MCF 10A (cell line): ENCODE measurements around the gene ZSWIM8. TPM values are rescaled to one million over a fixed set of nuclear protein-coding genes. Genes with fewer than 3 reads are reported as not detected.

Experiments used
- BruUV-seq: library from RNA; stranded (reverse); fragments of 400-500 nt; replicated peaks from 2 replicates; lab custom pipeline; 2021; lab: Mats Ljungman, UMichigan
- CTCF ChIA-PET: fragments of 300-600 bp; sonication (Branson Sonifier 250); formaldehyde crosslinking; extraction: SDS; loops from one replicate; lab custom pipeline; 2021; ENCODE audit warnings: antibody characterized with exemption, inconsistent platforms; lab: Yijun Ruan, JAX
- POLR2A ChIA-PET: fragments of 300-600, 350-650 bp; sonication (Branson Sonifier 250); formaldehyde crosslinking; extraction: SDS; loops from one replicate; lab custom pipeline; 2020; ENCODE audit warnings: antibody characterized with exemption, inconsistent platforms; lab: Yijun Ruan, JAX
- DNase-seq: peaks from one replicate; pipeline ENCODE4 v3.0.0-alpha.2; 2018; ENCODE audit not compliant: unreplicated experiment
- H3K27ac Mint-ChIP-seq: one replicate; pipeline ENCODE4 v1.8.0; 2022; ENCODE audit warnings: mild to moderate bottlenecking, low read depth, mixed read lengths; ENCODE audit not compliant: unreplicated experiment
- H3K27me3 Mint-ChIP-seq: one replicate; pipeline ENCODE4 v1.8.0; 2022; ENCODE audit warnings: mixed read lengths; ENCODE audit not compliant: insufficient read depth, unreplicated experiment
- H3K36me3 Mint-ChIP-seq: one replicate; pipeline ENCODE4 v1.8.0; 2022; ENCODE audit warnings: mild to moderate bottlenecking, moderate library complexity, mixed read lengths; ENCODE audit not compliant: insufficient read depth, unreplicated experiment
- H3K4me1 Mint-ChIP-seq: one replicate; pipeline ENCODE4 v1.8.0; 2022; ENCODE audit warnings: mixed read lengths; ENCODE audit not compliant: insufficient read depth, unreplicated experiment
- H3K4me3 Mint-ChIP-seq: one replicate; pipeline ENCODE4 v1.8.0; 2022; ENCODE audit warnings: mild to moderate bottlenecking, moderate library complexity, mixed read lengths; ENCODE audit not compliant: unreplicated experiment
- H3K9me3 Mint-ChIP-seq: one replicate; pipeline ENCODE4 v1.8.0; 2022; ENCODE audit warnings: mixed read lengths; ENCODE audit not compliant: unreplicated experiment
- CTCF ChIP-seq: fragments of 200-600 bp; IDR thresholded peaks from one replicate; pipeline ENCODE4 v1.8.0; 2022; ENCODE audit warnings: antibody characterized with exemption, mild to moderate bottlenecking; ENCODE audit not compliant: unreplicated experiment
- intact Hi-C: fragments of 100-400 bp; cut with micrococcal nuclease; formaldehyde crosslinking; loops from 2 replicates; pipeline ENCODE4 v1.14.1; 2022
- total RNA-seq: library from RNA; stranded (reverse); gene quantifications from 2 replicates; pipeline ENCODE4 v1.2.3, GENCODE V29; 2022

Gene ZSWIM8
- total RNA-seq, 1 experiment from 2014 or later: 84.2 TPM

GRCh38 chr10:73765066-73765465, 20.3 kb upstream of the ZSWIM8 start:
- no TSS peak for BruUV-seq
- ChIA-PET POLR2A (no interaction called here), CTCF (interaction anchor here (0.6 to 1.2 kb wide), 3 partner anchors 9 to 21 kb away, joined by 3 to 5 read pairs (median 3); no protein-coding TSS in a partner anchor)
- Mint-ChIP-seq H3K36me3 (peaks cover 81% of the 10 kb centered on the region), H3K9me3 (no peaks in the 10 kb centered on the region), H3K4me3 (no peak overlapping the region), H3K4me1 (peaks cover 23% of the 10 kb centered on the region), H3K27me3 (no peaks in the 10 kb centered on the region), H3K27ac (no peak overlapping the region)
- DNase-seq: no peak
- intact Hi-C loops: no loop called here
- no peak for TF ChIP-seq CTCF

GRCh38 chr10:73768881-73769280, 16.5 kb upstream of the ZSWIM8 start:
- H3K36me3 Mint-ChIP-seq: peaks cover 71% of the 10 kb centered on the region
- CTCF ChIA-PET: interaction anchor here (1.6 kb wide), 1 partner anchor 9 kb away, joined by 4 read pairs; no protein-coding TSS in a partner anchor
- TF ChIP-seq CTCF: no peak
- intact Hi-C loops: no loop called here
- H3K9me3 Mint-ChIP-seq: no peaks in the 10 kb centered on the region
- DNase-seq: no peak
- POLR2A ChIA-PET: interaction anchor here (3.0 kb wide), 1 partner anchor 25 kb away, joined by 11 read pairs; the partner anchor contains the start of gene SEC24C
- H3K4me1 Mint-ChIP-seq: peaks cover 14% of the 10 kb centered on the region
- no TSS peak for BruUV-seq
- H3K4me3 Mint-ChIP-seq: no peak overlapping the region
- H3K27me3 Mint-ChIP-seq: no peaks in the 10 kb centered on the region
- no peak overlapping the region for H3K27ac Mint-ChIP-seq

- DNase-seq: no peak
- Mint-ChIP-seq H3K36me3 (peaks cover 68% of the 10 kb centered on the region), H3K4me1 (peaks cover 20% of the 10 kb centered on the region), H3K27me3 (no peaks in the 10 kb centered on the region), H3K4me3 (no peak overlapping the region), H3K9me3 (no peaks in the 10 kb centered on the region), H3K27ac (no peak overlapping the region)
- BruUV-seq: no TSS peak
- POLR2A ChIA-PET: interaction anchor here (6.0 kb wide), 1 partner anchor 26 kb away, joined by 94 read pairs; the partner anchor contains the start of gene SEC24C
- TF ChIP-seq CTCF: no peak
- intact Hi-C loops: no loop called here
- CTCF ChIA-PET: interaction anchor here (1.6 kb wide), 1 partner anchor 9 kb away, joined by 4 read pairs; no protein-coding TSS in a partner anchor
Observed at GRCh38 chr10:73769396-73769795, 16.0 kb upstream of the ZSWIM8 start.

- no peak for TF ChIP-seq CTCF
- TSS peak; percentile 41 for BruUV-seq
Observed at GRCh38 chr10:73771722-73772280, 13.6 kb upstream of the ZSWIM8 start.

More at GRCh38 chr10:73771722-73772280, 13.6 kb upstream of the ZSWIM8 start:
- DNase-seq: no peak
- Mint-ChIP-seq H3K27ac (peak overlapping the region; percentile 79), H3K36me3 (peaks cover 75% of the 10 kb centered on the region), H3K4me1 (peaks cover 31% of the 10 kb centered on the region), H3K9me3 (no peaks in the 10 kb centered on the region), H3K4me3 (peak overlapping the region; percentile 92), H3K27me3 (no peaks in the 10 kb centered on the region)
- POLR2A ChIA-PET: interaction anchor here (0.6 to 6.7 kb wide), 12 partner anchors 9 to 520 kb away, joined by 4 to 202 read pairs (median 10); partner anchors contain the start of genes CHCHD1, SEC24C and ZSWIM8
- intact Hi-C loops: loop anchor here (1.0 to 5.0 kb wide), 2 partner anchors 10 to 40 kb away; partner anchors contain the start of gene CHCHD1
- CTCF ChIA-PET: interaction anchor here (0.5 to 0.6 kb wide), 4 partner anchors 9 to 108 kb away, joined by 3 to 4 read pairs (median 4); no protein-coding TSS in a partner anchor
